Measurements from ENCODE around the gene CHST12.

- TF ChIP-seq EZH2 (IDR thresholded peaks at IDR 0.05; ENCODE audit: borderline replicate concordance, insufficient read depth, low read length, poor library complexity, severe bottlenecking) (no peak), RAD21 (conservative IDR thresholded peaks at IDR 0.05) (no peak)
- TF ChIP-seq, protein P1, sequence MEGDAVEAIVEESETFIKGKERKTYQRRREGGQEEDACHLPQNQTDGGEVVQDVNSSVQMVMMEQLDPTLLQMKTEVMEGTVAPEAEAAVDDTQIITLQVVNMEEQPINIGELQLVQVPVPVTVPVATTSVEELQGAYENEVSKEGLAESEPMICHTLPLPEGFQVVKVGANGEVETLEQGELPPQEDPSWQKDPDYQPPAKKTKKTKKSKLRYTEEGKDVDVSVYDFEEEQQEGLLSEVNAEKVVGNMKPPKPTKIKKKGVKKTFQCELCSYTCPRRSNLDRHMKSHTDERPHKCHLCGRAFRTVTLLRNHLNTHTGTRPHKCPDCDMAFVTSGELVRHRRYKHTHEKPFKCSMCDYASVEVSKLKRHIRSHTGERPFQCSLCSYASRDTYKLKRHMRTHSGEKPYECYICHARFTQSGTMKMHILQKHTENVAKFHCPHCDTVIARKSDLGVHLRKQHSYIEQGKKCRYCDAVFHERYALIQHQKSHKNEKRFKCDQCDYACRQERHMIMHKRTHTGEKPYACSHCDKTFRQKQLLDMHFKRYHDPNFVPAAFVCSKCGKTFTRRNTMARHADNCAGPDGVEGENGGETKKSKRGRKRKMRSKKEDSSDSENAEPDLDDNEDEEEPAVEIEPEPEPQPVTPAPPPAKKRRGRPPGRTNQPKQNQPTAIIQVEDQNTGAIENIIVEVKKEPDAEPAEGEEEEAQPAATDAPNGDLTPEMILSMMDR (IDR thresholded peaks at IDR 0.05; ENCODE audit: poor library complexity, severe bottlenecking) = no peak
These were observed 33.7 kb downstream of the CHST12 start for GRCh38 chr7:2437136-2437535.

Measured in neural cell (in vitro differentiated cells).